DND-41 (cell line): ENCODE measurements around the gene PTPRU.

Experiments
- CTCF ChIP-seq: IDR thresholded peaks from 2 replicates; pipeline ENCODE4 v1.5.1; 2012; ENCODE audit warnings: borderline replicate concordance, low read length, moderate library complexity, mild to moderate bottlenecking; ENCODE audit not compliant: poor library complexity, severe bottlenecking; ENCODE audit errors: extremely low read depth
- EZH2 ChIP-seq: IDR thresholded peaks from 3 replicates; pipeline ENCODE4 v1.6.1; 2012; ENCODE audit warnings: borderline replicate concordance, low read depth, mild to moderate bottlenecking, moderate library complexity, low read length, inconsistent platforms; ENCODE audit not compliant: severe bottlenecking

GRCh38 chr1:29197590-29197924 lies 38.8 kb upstream of the PTPRU start:
- TF ChIP-seq CTCF (peak; percentile 58), EZH2 (no peak)
